Stimulated activated naive B cell treated with anti-CD40 and anti-IgM and Interleukin-4, amounts not matched to agents 10 μg/mL and 1 μg/mL and 100 μg/mL, for 72 hours (primary cell): ENCODE results near the gene STOM.
"Not testable (repeated sequence)": the region's sequence is repeated elsewhere in the genome, so short reads cannot be mapped to it uniquely, and the experiment has no call there.

Source experiments
- ATAC-seq, 2 donors: fragments of 150-1000 bp; cut with Tn5 transposase; replicated peaks; 2 replicates each; pipeline ENCODE4 v1.10.0; 2021; ENCODE audit warnings: moderate library complexity in 1 of 2
- DNase-seq: peaks from one replicate; pipeline ENCODE4 v3.0.0; 2021
- H3K27ac Mint-ChIP-seq: one replicate; pipeline ENCODE4 v1.8.0; 2022; ENCODE audit warnings: mild to moderate bottlenecking, mixed read lengths
- H3K27me3 Mint-ChIP-seq, 2 donors: one replicate each; pipeline ENCODE4 v1.8.0; 2022; ENCODE audit warnings: mixed read lengths in 2 of 2
- H3K36me3 Mint-ChIP-seq, 2 donors: one replicate each; pipeline ENCODE4 v1.8.0; 2022; ENCODE audit warnings: mixed read lengths in 2 of 2, mild to moderate bottlenecking in 1 of 2
- H3K4me1 Mint-ChIP-seq, 2 donors: one replicate each; pipeline ENCODE4 v1.8.0; 2022; ENCODE audit warnings: mixed read lengths in 2 of 2, mild to moderate bottlenecking in 1 of 2
- H3K4me3 Mint-ChIP-seq, 2 donors: one replicate each; pipeline ENCODE4 v1.8.0; 2022; ENCODE audit warnings: mild to moderate bottlenecking in 2 of 2, mixed read lengths in 2 of 2, moderate library complexity in 1 of 2
- H3K9me3 Mint-ChIP-seq, 2 donors: one replicate each; pipeline ENCODE4 v1.8.0; 2022; ENCODE audit warnings: mixed read lengths in 2 of 2, mild to moderate bottlenecking in 1 of 2

STOM gene

GRCh38 chr9:121291536-121291935, 78.5 kb downstream of the STOM start:
- DNase-seq, H3K9me3 Mint-ChIP-seq, ATAC-seq, H3K27ac Mint-ChIP-seq, H3K27me3 Mint-ChIP-seq, H3K4me3 Mint-ChIP-seq: not testable (repeated sequence)
- H3K4me1 Mint-ChIP-seq, result peaks cover 19 to 35% of the 10 kb centered on the region in 2 donors
- peaks cover 0 to 33% of the 10 kb centered on the region in 2 donors for H3K36me3 Mint-ChIP-seq

GRCh38 chr9:121289772-121290370, 80.2 kb downstream of the STOM start:
- H3K4me1 Mint-ChIP-seq, result peaks cover 27 to 49% of the 10 kb centered on the region in 2 donors
- no peak for DNase-seq
- H3K27me3 Mint-ChIP-seq, result no peaks in the 10 kb centered on the region
- no peaks in the 10 kb centered on the region for H3K9me3 Mint-ChIP-seq
- H3K36me3 Mint-ChIP-seq, result peaks cover 0 to 31% of the 10 kb centered on the region in 2 donors
- H3K4me3 Mint-ChIP-seq, result no peak overlapping the region
- no peak overlapping the region for H3K27ac Mint-ChIP-seq
- no peak for ATAC-seq

GRCh38 chr9:121289026-121289771, 80.9 kb downstream of the STOM start:
- peaks cover 2 to 35% of the 10 kb centered on the region in 2 donors for H3K36me3 Mint-ChIP-seq
- H3K4me1 Mint-ChIP-seq, result peaks cover 33 to 56% of the 10 kb centered on the region in 2 donors
- no peak for DNase-seq
- no peaks in the 10 kb centered on the region for H3K9me3 Mint-ChIP-seq
- H3K27me3 Mint-ChIP-seq, result no peaks in the 10 kb centered on the region
- no peak overlapping the region for H3K4me3 Mint-ChIP-seq
- no peak overlapping the region for H3K27ac Mint-ChIP-seq
- no peak for ATAC-seq
